Measurements from ENCODE around the gene CAMK2A.

The CAMK2A gene

DNA sequence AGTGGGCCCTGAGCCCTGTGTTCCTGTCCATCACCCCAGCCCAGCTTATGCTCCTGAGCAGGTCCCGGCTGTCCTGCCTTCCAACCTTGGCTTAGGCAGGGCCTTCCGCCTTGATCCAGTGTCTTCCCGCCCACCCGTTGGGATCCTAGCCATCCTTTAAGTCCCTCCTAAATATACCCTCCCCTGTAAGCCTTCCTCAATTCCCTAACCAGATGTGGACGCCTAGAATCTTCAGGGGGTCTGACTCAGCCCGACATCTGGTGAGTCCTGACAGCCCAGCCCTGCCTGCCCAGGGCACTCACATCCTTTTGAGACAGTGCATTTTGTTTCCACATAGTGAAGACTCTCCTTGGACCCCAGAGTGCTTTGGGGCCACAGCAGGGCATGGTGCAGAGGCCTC, 76.0 kb downstream of the CAMK2A start:
- peak; percentile 56 to 57 for DNase-seq (ENCODE audit: low read depth in 2 of 2)

DNA sequence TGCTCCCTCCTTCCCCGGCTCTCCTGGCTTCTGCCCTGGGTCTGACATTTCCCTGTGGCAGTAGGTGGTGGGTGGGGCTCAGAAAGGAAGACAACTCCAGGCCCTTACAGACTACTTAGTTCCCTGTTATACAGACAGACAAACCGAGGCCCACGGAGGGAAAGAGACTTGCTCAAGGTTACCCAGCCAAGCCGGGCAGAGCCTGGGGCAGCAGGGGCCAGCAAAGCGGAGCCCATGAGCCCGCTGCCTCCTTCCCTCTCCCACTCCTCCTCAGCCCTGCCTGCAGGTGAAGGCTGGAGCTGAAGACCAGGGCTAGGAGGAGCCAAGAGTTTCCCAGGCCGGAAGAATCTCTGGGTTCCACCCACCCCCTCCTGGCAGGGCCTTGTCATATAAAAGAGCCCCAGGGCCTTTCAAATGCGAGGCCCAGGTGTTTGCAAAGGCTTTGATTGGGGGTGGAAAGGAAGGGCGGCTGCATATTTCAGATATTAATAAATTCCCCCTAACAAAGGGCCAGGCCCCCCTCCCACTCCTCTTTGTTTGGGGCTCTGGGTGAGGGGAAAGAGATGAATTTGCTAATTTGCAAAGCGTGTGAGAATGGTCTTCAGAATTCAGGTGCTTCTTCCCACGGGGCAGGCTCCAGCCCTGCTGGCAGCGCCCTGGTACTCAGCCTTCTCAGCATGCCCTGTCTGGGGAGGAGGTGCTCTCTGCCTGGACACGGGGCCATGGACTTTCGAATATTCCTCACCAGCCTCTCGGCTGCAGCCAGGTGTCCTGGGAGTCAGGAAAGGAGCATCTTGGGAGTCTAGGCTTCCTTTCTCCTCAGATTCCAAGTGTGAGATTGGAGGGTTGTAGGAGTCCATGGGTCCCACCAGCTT, 78.2 kb downstream of the CAMK2A start:
- no peak for DNase-seq (ENCODE audit: low read depth in 2 of 2)

DNA sequence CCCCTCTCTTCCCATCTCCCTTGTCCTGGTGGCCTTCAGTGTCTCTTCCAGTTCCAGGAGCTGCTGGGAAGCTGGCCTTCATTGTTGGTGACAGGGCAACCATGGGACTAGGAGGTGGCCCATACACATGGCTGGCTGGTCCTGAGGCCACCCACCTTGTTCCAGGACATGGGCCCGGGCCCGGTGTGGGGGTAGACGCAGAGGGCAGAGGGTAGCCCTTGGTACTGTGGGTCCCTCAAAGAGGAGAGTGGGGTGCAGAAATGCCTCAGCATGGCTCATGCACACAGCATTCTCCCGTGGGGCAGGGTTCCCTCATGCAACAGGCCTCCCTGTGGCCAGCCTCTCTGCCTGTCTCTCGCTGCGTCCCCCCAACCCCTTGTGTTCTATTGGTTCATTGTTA, 78.9 kb downstream of the CAMK2A start:
- no peak for DNase-seq (ENCODE audit: low read depth in 2 of 2)

DNA sequence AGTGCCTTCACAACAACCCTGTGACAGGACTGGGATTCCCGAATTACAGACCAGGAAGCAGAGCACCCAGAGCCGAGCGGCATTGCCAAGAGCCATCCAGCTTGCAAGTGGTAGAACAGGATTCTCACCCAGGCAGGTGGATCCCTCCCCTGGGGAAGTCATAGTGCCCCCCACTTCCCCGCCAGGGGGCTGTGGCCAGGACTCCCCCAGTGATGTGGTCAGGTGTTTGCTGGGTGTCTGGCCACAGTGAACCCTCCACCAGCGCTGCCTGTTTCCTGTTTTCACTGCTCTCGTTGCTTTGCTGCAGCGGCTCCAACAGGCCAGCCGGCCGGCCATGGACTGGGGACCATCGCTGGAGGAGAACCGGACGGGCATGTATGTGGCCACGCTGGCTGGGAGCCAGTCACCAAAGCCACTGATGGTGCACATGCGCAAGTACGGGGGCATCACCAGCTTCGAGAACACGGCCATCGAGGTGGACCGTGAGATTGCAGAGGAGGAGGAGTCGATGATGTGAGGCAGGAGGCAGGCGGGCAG, 80.4 kb downstream of the CAMK2A start:
- no peak for DNase-seq (ENCODE audit: low read depth in 2 of 2)

DNA sequence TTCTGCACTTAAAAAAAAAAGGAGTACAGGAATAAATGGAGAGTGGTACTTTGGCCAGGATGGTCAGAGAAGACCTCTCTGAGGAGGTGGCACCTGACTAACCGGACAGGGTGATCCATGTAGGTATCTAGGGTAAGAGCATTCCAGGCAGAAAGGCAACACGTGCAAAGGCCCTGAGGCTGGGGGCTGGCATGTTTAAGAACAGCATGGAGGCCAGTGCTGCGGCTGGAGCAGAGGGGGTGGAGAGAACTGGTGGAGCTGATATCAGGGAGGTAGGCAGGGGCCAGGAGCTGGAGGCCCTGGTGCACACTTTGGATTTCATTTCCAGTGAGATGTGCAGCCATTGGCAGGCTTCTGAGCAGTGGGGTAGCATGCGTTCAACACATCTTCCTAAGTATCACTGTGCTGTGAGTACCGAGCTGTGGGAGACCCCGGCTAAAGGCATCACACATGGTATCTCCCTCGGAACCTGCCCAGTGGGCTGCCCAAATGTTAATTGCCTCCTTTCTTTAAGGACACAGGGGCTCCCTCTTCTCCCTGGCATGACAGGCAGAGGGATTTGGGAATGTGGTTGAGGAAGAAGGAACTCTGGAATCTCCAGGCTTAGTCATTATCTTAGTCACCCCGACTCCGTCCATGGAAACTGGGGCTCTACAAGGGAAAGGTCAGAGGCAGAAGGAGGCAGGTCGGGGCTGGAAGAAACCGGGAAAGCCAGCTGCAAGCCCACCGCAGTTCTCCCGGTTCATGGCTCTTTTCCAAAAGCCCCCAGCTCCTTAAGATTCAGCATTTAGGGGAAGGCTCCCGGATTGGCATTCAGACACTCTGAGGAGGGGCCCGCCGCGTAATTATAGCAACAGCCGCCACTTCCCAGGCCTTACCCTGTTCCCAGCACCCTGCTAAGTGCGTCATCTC, 81.1 kb downstream of the CAMK2A start:
- peak in 1 of 2 experiments; percentile 14 for DNase-seq (ENCODE audit: low read depth in 2 of 2)

DNA sequence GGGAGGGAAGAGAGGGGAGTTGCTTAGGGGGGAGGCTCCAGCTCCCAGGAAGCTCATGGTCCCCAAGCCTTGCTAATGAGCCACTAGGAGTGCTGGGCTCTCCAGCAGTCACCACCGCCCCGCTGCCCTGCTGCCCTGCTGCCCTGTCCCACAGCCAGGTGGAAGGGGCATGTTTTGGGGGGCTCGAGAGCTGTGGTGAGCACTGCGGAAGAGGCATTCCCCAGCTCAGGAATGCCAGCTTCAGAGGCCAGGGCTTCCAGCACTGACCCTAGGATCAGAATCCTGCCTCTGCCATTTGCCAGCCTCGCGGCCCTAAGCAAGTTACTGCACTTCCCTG, 82.8 kb downstream of the CAMK2A start:
- DNase-seq (ENCODE audit: low read depth in 2 of 2), result no peak

DNA sequence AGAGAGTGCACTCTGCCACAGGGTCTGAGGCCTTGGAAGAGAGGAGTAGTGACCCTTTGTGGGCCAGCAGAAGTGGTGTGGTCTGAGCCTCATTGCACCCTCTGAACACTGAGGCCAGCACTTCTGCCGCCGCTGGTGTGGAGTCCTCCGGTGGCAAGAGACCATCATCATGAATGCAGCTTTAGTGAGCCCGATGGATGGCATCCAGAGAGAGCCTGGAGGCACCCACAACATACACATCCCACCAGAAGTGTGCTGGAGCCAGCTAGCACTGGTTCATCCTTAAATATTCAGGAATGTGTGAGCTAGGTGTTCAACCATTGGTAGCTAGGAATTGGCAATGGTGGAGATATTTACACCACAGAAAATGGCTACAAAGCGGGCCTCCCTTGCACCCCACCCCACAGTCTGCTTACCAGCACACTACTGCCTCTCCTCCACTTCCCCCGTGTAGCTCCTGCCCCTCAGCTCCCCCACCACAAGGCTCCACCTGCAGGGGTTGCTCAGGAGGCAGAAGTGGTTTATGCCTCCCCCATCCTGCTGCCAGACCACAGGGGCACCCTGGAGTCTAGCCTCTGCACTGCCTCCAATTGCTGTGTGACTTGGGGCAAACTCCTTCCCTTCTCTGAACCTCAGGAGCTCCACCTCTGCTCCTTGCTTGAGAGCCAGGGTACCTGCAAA, 83.3 kb downstream of the CAMK2A start:
- no peak for DNase-seq (ENCODE audit: low read depth in 2 of 2)

DNA sequence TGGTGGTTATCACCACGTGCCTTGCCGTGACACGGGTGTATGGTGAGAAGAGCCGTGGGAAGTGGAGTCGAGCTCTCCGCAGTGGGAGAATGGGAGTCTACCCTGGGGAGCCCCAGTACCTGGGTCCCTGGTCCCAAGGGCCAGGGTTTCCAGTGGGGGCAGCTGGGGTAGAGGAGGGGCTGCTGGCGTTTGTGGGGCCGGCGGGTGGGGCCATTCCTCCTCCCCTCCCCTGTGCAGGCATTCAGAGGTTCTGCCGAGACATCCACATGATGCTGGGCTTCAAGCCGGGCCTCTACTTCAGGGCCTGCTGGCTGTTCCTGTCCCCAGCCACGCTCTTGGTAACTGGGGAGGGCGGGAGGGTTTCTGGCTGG, 85.0 kb downstream of the CAMK2A start:
- no peak for DNase-seq (ENCODE audit: low read depth in 2 of 2)

DNA sequence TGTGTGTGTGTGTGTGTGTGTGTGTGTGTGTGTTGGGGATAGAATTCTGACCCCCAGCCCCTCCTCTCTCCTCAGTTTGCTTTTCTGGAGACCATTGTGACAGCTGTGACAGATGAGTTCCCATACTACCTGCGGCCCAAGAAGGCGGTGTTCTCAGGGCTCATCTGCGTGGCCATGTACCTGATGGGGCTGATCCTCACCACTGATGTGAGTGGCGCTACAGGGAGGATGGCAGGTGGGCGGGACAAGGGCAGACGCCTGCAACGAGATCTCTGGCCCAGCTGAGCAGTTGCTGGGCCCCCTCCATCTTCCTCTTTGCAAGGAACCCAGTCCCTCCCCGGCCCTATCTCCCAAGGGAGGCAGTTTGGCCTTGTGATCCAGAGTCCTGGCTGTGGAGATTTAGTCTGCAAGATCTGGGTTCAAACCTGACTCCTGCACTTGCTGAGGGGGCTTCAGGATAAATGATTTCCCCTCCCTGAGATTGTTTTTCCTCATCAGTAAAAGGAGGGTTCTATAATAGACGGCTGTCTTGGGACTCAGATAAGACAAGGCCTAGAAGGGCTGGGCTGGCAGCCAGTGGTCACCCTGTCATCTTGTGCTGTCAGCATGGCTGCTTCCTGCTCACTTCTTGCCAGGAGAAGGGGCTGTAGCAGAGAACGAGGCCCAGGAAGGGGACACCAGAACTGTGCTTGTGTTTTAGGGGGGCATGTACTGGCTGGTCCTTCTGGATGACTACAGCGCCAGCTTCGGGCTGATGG, 85.6 kb downstream of the CAMK2A start:
- DNase-seq (ENCODE audit: low read depth in 2 of 2), result no peak

DNA sequence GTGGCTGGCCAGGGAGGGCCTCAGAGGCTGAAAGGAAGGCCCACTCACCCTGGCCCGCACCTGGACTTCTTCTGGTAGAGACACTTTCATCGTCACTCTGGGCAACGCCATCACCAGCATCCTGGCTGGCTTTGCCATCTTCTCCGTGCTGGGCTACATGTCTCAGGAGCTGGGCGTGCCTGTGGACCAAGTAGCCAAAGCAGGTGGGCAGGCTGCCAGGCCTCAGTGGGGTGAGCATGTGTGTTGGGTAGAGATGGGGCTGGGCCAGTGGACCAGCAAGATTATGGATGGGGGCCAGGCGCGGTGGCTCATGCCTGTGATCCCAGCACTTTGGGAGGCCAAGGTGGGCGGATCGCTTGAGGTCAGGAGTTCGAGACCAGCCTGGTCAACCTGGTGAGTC, 87.1 kb downstream of the CAMK2A start:
- DNase-seq (ENCODE audit: low read depth in 2 of 2), result no peak

DNA sequence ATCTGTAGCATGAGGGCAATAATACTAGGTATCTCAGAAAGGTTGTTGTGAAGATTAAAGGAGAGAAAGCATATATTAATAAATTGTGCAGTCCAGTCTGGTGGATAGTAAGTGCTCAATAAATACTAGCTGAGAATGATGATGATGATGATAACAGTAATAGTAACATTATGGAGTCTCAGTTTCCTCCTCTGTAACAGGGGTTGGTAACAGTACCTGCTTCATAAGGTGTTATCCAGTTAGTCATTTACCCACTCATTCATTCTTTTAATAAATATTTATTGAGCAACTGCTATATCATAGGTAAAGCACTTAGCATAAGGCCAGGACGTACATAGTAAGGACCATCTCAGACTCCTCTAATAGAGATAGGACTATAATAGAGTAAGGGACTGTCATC, 92.1 kb downstream of the CAMK2A start:
- no peak for DNase-seq (ENCODE audit: low read depth in 2 of 2)

DNA sequence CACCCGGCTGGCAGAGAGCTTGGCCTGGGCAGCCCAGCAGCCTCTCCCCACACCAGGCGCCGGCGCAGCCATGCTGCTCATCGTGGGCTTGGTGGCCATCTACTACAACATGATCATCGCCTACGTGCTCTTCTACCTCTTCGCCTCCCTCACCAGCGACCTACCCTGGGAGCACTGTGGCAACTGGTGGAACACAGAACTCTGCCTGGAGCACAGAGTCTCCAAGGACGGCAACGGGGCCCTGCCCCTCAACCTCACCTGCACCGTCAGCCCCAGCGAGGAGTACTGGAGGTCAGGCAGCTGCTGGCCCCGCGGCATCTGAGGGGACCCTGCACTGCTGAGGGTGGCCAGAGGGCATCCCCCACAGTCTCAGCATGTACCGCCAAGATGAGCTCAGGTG, 92.6 kb downstream of the CAMK2A start:
- DNase-seq (ENCODE audit: low read depth in 2 of 2), result no peak

DNA sequence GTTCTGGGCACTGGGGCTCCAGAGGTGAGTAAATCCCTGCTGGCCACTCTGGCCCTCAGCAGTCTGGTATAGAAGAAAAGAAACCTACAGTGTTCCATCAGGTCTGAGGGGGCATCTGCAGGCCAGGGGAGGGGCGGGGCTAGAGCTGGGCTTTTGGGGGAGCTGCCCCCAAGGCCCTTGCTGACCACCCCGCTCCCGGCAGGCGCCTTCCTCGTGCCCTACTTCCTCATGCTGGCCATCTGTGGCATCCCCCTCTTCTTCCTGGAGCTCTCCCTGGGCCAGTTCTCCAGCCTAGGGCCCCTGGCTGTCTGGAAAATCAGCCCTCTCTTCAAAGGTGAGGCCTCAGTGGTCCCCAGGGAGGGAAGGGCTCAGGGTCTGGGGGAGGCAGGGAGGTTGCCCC, 93.1 kb downstream of the CAMK2A start:
- no peak for DNase-seq (ENCODE audit: low read depth in 2 of 2)

DNA sequence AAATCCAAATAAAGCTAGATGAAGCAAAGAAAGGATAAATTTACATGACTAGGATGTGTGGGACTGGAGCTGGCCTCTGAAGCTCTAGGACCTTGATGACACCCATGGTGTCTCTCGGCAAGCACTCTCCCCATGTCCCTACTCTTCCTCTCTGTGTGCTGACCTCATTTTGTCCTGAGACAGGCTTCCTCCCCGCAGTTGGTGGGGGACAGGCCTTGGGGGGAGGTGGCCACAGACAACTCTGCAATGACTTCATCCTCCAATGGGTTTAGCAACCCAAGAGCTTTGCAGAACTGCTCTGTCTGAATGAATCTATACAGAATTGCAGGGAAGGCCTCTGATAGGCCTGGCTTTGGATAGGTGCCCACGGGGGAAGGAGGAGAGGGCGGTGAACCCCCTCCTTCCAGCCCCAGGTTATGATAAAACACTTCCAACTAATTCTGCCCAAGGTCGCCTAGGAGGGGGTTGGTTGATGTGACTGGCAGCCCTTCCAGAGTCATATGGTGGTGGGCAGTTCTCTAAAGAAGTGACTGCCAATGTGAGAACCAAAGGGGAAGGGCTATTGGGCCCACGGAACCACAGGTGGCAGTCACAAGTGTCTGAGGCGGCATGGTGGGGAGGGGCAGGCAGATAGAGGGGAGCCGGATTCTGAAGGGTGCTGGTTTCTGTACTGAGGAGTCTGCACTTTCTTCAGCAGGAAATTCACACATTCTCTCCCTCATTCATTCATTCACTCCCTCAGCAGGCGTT, 93.7 kb downstream of the CAMK2A start:
- no peak for DNase-seq (ENCODE audit: low read depth in 2 of 2)

DNA sequence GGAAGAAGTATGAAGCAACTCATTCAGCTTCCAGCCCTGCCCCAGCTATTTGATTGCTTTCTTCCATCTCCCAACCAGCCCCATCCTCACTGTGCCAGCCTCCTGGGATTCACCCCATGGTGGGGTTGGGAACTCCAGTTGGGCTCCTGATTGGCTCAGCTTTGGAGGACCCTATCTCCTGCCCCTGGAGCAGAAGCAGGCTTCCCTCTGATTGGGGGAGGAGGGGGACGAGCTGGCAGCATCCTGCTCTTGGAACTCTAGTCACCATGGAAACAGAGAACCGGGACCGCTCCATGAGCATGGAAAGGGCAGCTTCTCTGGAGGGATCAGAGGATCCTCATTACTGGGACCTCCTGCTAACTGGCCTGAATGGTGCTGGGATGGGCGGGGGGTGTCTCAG, 97.1 kb downstream of the CAMK2A start:
- no peak for DNase-seq (ENCODE audit: low read depth in 2 of 2)

DNA sequence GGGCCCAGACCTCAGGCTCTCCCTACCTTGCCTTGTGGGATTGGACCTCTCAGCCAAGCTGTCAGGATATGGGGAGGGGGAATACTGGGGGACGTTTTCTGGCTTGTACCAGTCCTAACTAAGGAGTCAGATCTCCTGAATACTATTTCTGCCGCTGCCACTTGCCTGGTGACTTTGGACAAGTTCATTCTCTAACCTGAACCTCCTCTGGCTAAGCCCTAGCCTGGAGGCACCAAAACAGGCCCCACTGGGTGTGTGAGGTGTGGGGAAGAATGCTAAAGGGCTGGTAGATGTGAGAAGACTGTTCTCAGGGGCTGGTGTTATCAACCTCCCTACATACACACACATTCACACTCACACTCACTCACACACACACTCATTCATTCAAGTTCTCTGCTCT, 98.6 kb downstream of the CAMK2A start:
- DNase-seq (ENCODE audit: low read depth in 2 of 2), result no peak

DNA sequence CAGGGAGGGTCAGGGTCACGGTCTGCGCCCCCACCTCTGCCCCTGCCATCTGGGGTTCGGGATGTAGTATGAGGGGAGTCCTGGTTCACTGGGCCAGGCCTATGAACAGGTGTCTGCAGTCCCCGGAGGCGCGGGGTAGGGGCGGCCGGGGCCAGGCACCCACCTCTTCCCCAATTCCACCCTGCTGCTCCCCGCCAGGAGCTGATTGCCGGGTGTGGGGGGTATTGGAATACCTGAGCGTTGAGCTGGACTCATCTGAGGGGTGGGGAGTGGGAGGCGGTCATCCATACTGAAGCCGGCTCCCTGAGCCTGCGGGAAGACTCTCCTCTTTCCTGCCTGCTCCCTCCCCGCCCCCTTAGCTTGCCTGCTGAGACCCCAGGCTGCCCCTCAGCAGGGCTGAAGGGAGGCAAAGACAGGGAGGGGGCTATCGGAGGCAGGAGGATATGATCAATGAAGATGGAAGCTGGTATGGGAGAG, 99.0 kb downstream of the CAMK2A start:
- DNase-seq (ENCODE audit: low read depth in 2 of 2), result no peak

DNA sequence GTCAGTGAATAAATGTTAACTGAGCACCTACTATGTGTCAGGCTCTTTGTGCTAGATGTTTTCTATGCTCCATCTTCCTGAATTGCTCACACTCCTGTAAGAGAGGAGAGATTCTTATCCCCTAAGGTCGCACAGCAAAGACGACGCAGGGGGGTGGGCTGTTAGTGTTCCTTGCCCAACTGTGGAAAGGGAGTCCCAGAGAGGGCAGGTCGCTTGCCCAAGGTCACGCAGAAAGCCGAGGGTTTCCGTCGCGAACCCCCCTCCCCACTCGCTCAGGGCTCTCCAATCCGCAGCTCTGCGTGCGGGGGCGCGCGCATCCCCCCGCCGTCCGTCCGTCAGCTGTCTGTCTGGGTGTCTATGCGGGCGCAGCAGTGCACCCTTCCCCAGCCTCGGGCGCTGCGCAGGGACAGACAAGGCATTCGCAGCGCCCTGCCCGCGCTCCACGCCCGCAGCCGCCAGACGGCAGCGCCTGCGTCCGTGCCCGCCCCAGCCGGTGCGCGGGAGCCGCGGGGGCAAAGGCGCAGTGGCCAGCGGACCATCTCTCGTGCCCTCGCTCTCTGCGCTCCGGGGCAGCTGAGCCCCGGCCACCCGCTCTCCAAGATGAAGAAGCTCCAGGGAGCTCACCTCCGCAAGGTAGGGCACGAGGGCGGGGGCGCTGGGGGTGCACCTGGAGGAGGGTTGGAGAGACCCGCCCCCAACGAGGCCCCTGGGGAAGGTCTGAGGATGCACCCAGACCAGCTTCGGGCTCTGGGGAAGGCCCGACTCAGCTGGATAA, 99.7 kb downstream of the CAMK2A start, which contains the start of gene SLC6A7:
Gene SLC6A7, plus strand, starts transcription at position 335 of the 775 bp plus-strand sequence. Its CDS starts 266 bp downstream, at position 601.
- DNase-seq (ENCODE audit: low read depth in 2 of 2), result no peak

DNA sequence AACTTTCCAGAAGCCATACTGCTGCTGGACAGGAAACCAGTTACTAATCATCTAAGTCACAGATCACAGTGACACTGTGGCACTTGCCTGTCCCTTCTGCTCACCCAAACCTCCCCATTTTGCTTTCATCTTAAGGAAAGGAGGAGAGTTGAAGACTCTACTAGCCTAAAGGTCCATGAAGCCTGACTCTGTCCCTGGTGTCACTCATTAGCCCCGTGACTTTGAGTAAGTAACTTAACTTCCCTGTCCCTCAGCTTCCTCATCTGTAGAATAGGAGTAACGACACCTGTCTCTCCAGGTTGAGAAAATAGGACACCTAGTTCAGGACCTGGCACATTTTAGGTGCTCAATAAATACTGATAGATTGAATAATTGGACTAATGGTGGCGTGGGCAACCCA, 100.2 kb downstream of the CAMK2A start:
- no peak for DNase-seq (ENCODE audit: low read depth in 2 of 2)
